ENCODE results near the gene OLFM3.

Gene OLFM3

GRCh38 chr1:101965341-101965740 lies 31.4 kb downstream of the OLFM3 start:
- no peak overlapping the region for H3K4me3 ChIP-seq (ENCODE audit: low read length)
- no peak overlapping the region for H2AFZ ChIP-seq (ENCODE audit: low read depth, low read length)
- H3K27ac ChIP-seq (ENCODE audit: low read length): no peak overlapping the region
- no peak overlapping the region for H3K9ac ChIP-seq (ENCODE audit: low read length)
- H3K4me1 ChIP-seq (ENCODE audit: low read length): no peaks in the 10 kb centered on the region; the same call in 1 of the 2 replicates
- H3K79me2 ChIP-seq (ENCODE audit: low read length): no peaks in the 10 kb centered on the region
- no peaks in the 10 kb centered on the region for H4K20me1 ChIP-seq (ENCODE audit: insufficient read depth, low read length)
- H3K4me2 ChIP-seq (ENCODE audit: low read length): no peak overlapping the region
- H3K36me3 ChIP-seq (replicated peaks; ENCODE audit: low read depth, low read length): no peaks in the 10 kb centered on the region
- TF ChIP-seq EZH2phosphoT487 (IDR thresholded peaks at IDR 0.05; ENCODE audit: low read depth): no peak
- TF ChIP-seq, protein P1, sequence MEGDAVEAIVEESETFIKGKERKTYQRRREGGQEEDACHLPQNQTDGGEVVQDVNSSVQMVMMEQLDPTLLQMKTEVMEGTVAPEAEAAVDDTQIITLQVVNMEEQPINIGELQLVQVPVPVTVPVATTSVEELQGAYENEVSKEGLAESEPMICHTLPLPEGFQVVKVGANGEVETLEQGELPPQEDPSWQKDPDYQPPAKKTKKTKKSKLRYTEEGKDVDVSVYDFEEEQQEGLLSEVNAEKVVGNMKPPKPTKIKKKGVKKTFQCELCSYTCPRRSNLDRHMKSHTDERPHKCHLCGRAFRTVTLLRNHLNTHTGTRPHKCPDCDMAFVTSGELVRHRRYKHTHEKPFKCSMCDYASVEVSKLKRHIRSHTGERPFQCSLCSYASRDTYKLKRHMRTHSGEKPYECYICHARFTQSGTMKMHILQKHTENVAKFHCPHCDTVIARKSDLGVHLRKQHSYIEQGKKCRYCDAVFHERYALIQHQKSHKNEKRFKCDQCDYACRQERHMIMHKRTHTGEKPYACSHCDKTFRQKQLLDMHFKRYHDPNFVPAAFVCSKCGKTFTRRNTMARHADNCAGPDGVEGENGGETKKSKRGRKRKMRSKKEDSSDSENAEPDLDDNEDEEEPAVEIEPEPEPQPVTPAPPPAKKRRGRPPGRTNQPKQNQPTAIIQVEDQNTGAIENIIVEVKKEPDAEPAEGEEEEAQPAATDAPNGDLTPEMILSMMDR (IDR thresholded peaks at IDR 0.05; ENCODE audit: low read depth, low read length): no peak
- H3K27me3 ChIP-seq (ENCODE audit: low read depth, low read length): no peaks in the 10 kb centered on the region
- H3K9me3 ChIP-seq (ENCODE audit: insufficient read depth, low read length): no peaks in the 10 kb centered on the region

DNA sequence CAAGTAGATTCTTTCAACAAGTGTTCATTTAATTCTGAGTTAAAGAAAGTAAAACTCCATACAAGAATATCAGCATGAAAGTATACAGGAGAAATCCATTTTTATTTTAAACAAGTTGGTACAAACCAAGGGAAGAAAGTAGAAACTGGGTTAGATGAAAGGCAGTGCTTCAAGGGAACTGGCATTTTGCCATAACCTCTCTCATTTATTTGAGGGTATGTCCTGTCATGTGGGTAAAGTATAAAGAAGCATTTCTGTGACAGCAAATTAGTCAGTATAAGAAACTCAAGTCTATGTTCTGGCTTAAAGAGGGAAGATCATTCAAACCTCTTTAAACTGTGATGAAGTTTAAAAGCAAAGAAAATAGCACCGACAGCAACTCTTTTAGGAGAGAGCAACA lies 32.0 kb downstream of the OLFM3 start:
- H3K79me2 ChIP-seq (ENCODE audit: low read length): no peaks in the 10 kb centered on the region
- H3K4me2 ChIP-seq (ENCODE audit: low read length): no peak overlapping the region
- H3K4me3 ChIP-seq (ENCODE audit: low read length): no peak overlapping the region
- H4K20me1 ChIP-seq (ENCODE audit: insufficient read depth, low read length): no peaks in the 10 kb centered on the region
- no peak for TF ChIP-seq EZH2phosphoT487 (IDR thresholded peaks at IDR 0.05; ENCODE audit: low read depth)
- TF ChIP-seq, protein P1 (IDR thresholded peaks at IDR 0.05; ENCODE audit: low read depth, low read length): no peak
- H3K4me1 ChIP-seq (ENCODE audit: low read length): no peaks in the 10 kb centered on the region; the same call in 1 of the 2 replicates
- no peak overlapping the region for H3K9ac ChIP-seq (ENCODE audit: low read length)
- no peak overlapping the region for H2AFZ ChIP-seq (ENCODE audit: low read depth, low read length)
- H3K36me3 ChIP-seq (replicated peaks; ENCODE audit: low read depth, low read length): no peaks in the 10 kb centered on the region
- no peak overlapping the region for H3K27ac ChIP-seq (ENCODE audit: low read length)
- no peaks in the 10 kb centered on the region for H3K27me3 ChIP-seq (ENCODE audit: low read depth, low read length)
- no peaks in the 10 kb centered on the region for H3K9me3 ChIP-seq (ENCODE audit: insufficient read depth, low read length)

GRCh38 chr1:101960142-101960541 lies 36.6 kb downstream of the OLFM3 start:
- Histone ChIP-seq H2AFZ (ENCODE audit: low read depth, low read length) (no peak overlapping the region), H3K9me3 (ENCODE audit: insufficient read depth, low read length) (no peaks in the 10 kb centered on the region), H3K9ac (ENCODE audit: low read length) (no peak overlapping the region), H3K4me3 (ENCODE audit: low read length) (no peak overlapping the region), H3K79me2 (ENCODE audit: low read length) (no peaks in the 10 kb centered on the region), H3K36me3 (replicated peaks; ENCODE audit: low read depth, low read length) (no peaks in the 10 kb centered on the region), H3K4me2 (ENCODE audit: low read length) (no peak overlapping the region), H3K27ac (ENCODE audit: low read length) (no peak overlapping the region), H4K20me1 (ENCODE audit: insufficient read depth, low read length) (no peaks in the 10 kb centered on the region), H3K4me1 (ENCODE audit: low read length) (no peaks in the 10 kb centered on the region), H3K27me3 (ENCODE audit: low read depth, low read length) (no peaks in the 10 kb centered on the region)
- TF ChIP-seq, protein P1 (IDR thresholded peaks at IDR 0.05; ENCODE audit: low read depth, low read length): no peak

DNA sequence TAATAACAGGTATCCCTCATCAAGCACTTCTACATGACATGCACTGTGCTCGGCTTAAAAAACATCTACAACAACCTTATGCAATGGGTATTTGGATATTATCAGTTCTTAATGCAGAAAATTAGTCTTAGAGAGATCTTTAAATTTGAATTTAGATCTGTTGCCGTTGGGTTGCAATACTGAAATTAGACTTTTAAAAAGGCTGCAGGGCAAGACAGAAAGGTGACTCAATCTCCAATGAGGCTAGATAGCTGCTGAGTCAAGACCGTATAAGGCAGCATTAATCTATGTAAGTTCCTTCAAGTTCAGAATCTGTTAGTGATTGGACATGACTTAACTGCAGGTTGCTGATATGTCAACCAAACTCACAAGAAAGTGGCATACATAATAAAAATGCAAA lies 37.3 kb downstream of the OLFM3 start:
- Histone ChIP-seq H3K4me2 (ENCODE audit: low read length) (no peak overlapping the region), H3K4me3 (ENCODE audit: low read length) (no peak overlapping the region), H3K27me3 (ENCODE audit: low read depth, low read length) (no peaks in the 10 kb centered on the region), H2AFZ (ENCODE audit: low read depth, low read length) (no peak overlapping the region), H3K9ac (ENCODE audit: low read length) (no peak overlapping the region), H4K20me1 (ENCODE audit: insufficient read depth, low read length) (no peaks in the 10 kb centered on the region), H3K79me2 (ENCODE audit: low read length) (no peaks in the 10 kb centered on the region), H3K27ac (ENCODE audit: low read length) (no peak overlapping the region), H3K9me3 (ENCODE audit: insufficient read depth, low read length) (no peaks in the 10 kb centered on the region), H3K4me1 (ENCODE audit: low read length) (no peaks in the 10 kb centered on the region), H3K36me3 (replicated peaks; ENCODE audit: low read depth, low read length) (no peaks in the 10 kb centered on the region)
- no peak for TF ChIP-seq EZH2phosphoT487 (IDR thresholded peaks at IDR 0.05; ENCODE audit: low read depth)
- TF ChIP-seq, protein P1 (IDR thresholded peaks at IDR 0.05; ENCODE audit: low read depth, low read length): no peak
